HEK293 (cell line): ENCODE measurements around the gene SYT2.

Experiments
- CTCF ChIP-seq: fragments of 450-650 bp; formaldehyde crosslinking; IDR thresholded peaks from 2 replicates; pipeline ENCODE4 v1.5.1; 2016; ENCODE audit warnings: missing biosample characterization, missing genetic modification characterization
- REST ChIP-seq: fragments of 450-650 bp; formaldehyde crosslinking; IDR thresholded peaks from 2 replicates; pipeline ENCODE4 v1.5.1; 2016; ENCODE audit warnings: missing biosample characterization, missing genetic modification characterization
- ZNF292 ChIP-seq: fragments of 450-650 bp; formaldehyde crosslinking; IDR thresholded peaks from 2 replicates; pipeline ENCODE4 v1.5.1; 2016; ENCODE audit warnings: low read depth, missing biosample characterization, missing genetic modification characterization, borderline replicate concordance
- ZNF302 ChIP-seq: fragments of 450-650 bp; formaldehyde crosslinking; IDR thresholded peaks from 2 replicates; pipeline ENCODE4 v1.5.1; 2016; ENCODE audit warnings: missing biosample characterization, missing genetic modification characterization, low read depth
- ZNF324 ChIP-seq: fragments of 450-650 bp; formaldehyde crosslinking; IDR thresholded peaks from 2 replicates; pipeline ENCODE4 v1.5.1; 2016; ENCODE audit warnings: missing biosample characterization, missing genetic modification characterization
- ZNF362 ChIP-seq: fragments of 450-650 bp; formaldehyde crosslinking; IDR thresholded peaks from 2 replicates; pipeline ENCODE4 v1.5.1; 2016; ENCODE audit warnings: missing biosample characterization, missing genetic modification characterization
- ZNF48 ChIP-seq: fragments of 450-650 bp; formaldehyde crosslinking; IDR thresholded peaks from 2 replicates; pipeline ENCODE4 v1.5.1; 2016; ENCODE audit warnings: missing biosample characterization, missing genetic modification characterization
- ZNF571 ChIP-seq: fragments of 450-650 bp; formaldehyde crosslinking; IDR thresholded peaks from 2 replicates; pipeline ENCODE4 v1.5.0; 2017; ENCODE audit warnings: missing biosample characterization, missing genetic modification characterization
- ZNF768 ChIP-seq: fragments of 450-650 bp; formaldehyde crosslinking; IDR thresholded peaks from 2 replicates; pipeline ENCODE4 v1.5.1; 2018; ENCODE audit warnings: missing biosample characterization, mild to moderate bottlenecking, missing genetic modification characterization

- TF ChIP-seq CTCF (tag by site-specific recombination): no peak
- no peak for TF ChIP-seq REST
- no peak for TF ChIP-seq ZNF768 (tag by site-specific recombination)
- TF ChIP-seq ZNF302 (tag by site-specific recombination): no peak
- TF ChIP-seq ZNF48 (tag by site-specific recombination): no peak
- no peak for TF ChIP-seq ZNF571 (tag by site-specific recombination)
- no peak for TF ChIP-seq ZNF362 (tag by site-specific recombination)
- TF ChIP-seq ZNF324 (tag by site-specific recombination): no peak
- no peak for TF ChIP-seq ZNF292 (tag by site-specific recombination)
Observed at GRCh38 chr1:202728951-202729350, 18.7 kb upstream of the SYT2 start.
